ENCODE results near the gene HEXA.

- TF ChIP-seq POLR2AphosphoS5 (IDR thresholded peaks at IDR 0.05; ENCODE audit: borderline replicate concordance, low read depth, low read length), result no peak
- TF ChIP-seq EZH2 (IDR thresholded peaks at IDR 0.05), result no peak
These were observed 10.0 kb downstream of the HEXA start for GRCh38 chr15:72365844-72366243.

Measured in SK-N-MC (cell line).